HepG2 (cell line): ENCODE data around the gene FRMPD2.

ENCODE experiments used
- CBFB ChIP-seq: sonication (generic); formaldehyde crosslinking; IDR thresholded peaks from 2 replicates; pipeline ENCODE4 v1.4.0; 2020; ENCODE audit warnings: missing genetic modification reagents
- CHD2 ChIP-seq: IDR thresholded peaks from 2 replicates; pipeline ENCODE4 v1.6.1; 2011; ENCODE audit warnings: low read depth, low read length, improper control_type of control experiment
- CREB3 ChIP-seq: sonication (generic); formaldehyde crosslinking; IDR thresholded peaks from 2 replicates; pipeline ENCODE4 v1.5.0; 2020; ENCODE audit warnings: missing genetic modification reagents
- CTCF ChIP-seq: sonication (generic); formaldehyde crosslinking; IDR thresholded peaks from 2 replicates; pipeline ENCODE4 v1.5.0; 2020; ENCODE audit warnings: mild to moderate bottlenecking, missing genetic modification reagents, moderate library complexity
- PCBP1 ChIP-seq: fragments of 200-400 bp; formaldehyde crosslinking; IDR thresholded peaks from 2 replicates; pipeline ENCODE4 v1.6.1; 2017; ENCODE audit warnings: mild to moderate bottlenecking, low read depth, low read length, borderline replicate concordance
- PHF8 ChIP-seq: sonication (generic); formaldehyde crosslinking; IDR thresholded peaks from 2 replicates; pipeline ENCODE4 v1.5.0; 2020; ENCODE audit warnings: missing genetic modification reagents
- POLR2AphosphoS5 ChIP-seq: IDR thresholded peaks from 2 replicates; pipeline ENCODE4 v1.6.1; 2012; ENCODE audit warnings: low read depth, low read length
- ZSCAN22 ChIP-seq: sonication (generic); formaldehyde crosslinking; IDR thresholded peaks from 2 replicates; pipeline ENCODE4 v1.4.0; 2020; ENCODE audit warnings: mild to moderate bottlenecking, missing genetic modification reagents
- TF ChIP-seq, protein P1 (sequence below): sonication (generic); formaldehyde crosslinking; IDR thresholded peaks from 2 replicates; pipeline ENCODE4 v1.8.1; 2023; ENCODE audit warnings: mild to moderate bottlenecking, inconsistent platforms, moderate library complexity, missing genetic modification reagents, borderline replicate concordance

GRCh38 chr10:48214716-48215485, 59.6 kb downstream of the FRMPD2 start:
- TF ChIP-seq CTCF, result no peak
- no peak for TF ChIP-seq PCBP1
- TF ChIP-seq CREB3 (CRISPR knock-in tag), result no peak
- no peak for TF ChIP-seq CBFB (CRISPR knock-in tag)
- TF ChIP-seq POLR2AphosphoS5, result no peak
- TF ChIP-seq ZSCAN22, result no peak
- TF ChIP-seq, protein P1, sequence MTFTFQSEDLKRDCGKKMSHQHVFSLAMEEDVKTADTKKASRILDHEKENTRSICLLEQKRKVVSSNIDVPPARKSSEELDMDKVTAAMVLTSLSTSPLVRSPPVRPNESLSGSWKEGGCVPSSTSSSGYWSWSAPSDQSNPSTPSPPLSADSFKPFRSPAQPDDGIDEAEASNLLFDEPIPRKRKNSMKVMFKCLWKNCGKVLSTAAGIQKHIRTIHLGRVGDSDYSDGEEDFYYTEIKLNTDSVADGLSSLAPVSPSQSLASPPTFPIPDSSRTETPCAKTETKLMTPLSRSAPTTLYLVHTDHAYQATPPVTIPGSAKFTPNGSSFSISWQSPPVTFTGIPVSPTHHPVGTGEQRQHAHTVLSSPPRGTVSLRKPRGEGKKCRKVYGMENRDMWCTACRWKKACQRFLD (CRISPR knock-in tag), result no peak
- no peak for TF ChIP-seq PHF8 (CRISPR knock-in tag)
- no peak for TF ChIP-seq CHD2
